Epithelial cell of prostate (primary cell): ENCODE data around the gene EDRF1.

Experiments
- DNase-seq: peaks from one replicate; pipeline ENCODE4 v3.0.0-alpha.2; 2011; ENCODE audit warnings: low read depth, low spot score
- H3K27ac ChIP-seq: fragments of 450-650 bp; 2 replicates; pipeline ENCODE4 v1.5.1; 2017; ENCODE audit warnings: mild to moderate bottlenecking

Gene EDRF1

DNA sequence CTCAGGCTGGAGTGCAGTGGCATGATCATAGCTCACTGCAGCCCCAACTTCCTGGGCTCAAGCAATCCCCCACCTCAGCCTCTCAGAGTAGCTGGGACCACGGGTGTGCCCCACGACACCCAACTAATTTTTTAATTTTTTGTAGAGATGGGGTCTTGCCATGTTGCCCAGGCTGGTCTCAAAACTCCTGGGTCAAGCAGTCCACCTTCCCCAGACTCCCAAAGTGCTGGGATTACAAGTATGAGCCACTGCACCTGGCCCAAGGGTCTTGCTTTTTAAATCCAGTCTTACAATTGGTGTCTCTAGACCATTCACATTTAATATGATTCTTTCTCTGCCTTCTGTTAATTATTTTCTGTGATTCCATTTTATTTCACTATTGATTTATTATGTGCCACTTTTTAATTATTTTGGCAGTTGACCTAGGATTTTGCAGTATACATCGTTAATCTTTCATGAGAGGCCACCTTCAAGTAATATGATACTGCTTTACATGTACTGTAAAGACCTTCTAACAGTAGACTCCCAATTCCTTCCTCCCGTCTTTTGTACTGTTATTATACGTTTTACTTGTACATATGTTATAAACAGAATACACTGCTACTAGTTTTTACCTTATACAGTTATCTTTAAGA, 37.5 kb downstream of the EDRF1 start:
- no peak overlapping the region for H3K27ac ChIP-seq
- DNase-seq = no peak

DNA sequence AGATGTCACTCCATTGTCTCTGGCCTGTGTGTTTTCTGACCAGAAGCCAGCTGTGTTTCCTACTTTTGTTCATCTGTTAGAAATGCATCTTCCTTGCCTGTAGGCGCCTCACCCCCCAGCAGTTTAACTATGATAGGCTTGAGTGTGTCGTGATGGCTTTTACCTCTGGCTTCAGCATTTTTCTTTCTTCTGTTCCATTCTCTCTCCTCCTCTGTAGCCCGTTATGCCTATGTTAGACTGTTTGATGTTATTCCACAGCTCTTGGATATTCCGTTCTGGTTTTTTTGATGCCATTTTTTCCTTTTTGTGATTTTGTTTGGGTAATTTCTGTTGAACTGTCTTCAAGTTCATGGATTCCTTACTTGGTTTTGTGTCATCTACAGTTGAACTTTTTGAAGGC, 38.2 kb downstream of the EDRF1 start:
- no peak overlapping the region for H3K27ac ChIP-seq
- no peak for DNase-seq

DNA sequence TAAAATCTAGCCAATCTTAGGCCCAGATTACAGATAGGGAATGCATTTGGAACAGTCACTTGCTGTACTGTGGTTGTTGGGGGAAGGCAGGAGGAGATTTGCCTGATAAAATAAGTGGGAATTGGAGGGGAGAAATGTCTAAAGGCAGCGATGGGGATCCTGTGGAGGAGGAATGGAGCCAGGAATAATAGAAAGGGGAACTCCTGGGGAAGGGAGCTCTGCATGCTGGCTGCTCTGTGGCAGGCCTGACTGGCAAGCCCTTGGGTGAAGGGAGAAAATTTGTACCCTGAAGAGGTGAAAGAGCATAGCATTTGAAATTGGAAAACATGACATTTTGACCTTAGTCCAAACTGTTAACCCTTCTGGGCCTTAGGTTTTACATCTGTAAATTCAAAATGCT, 42.5 kb downstream of the EDRF1 start:
- no peak overlapping the region for H3K27ac ChIP-seq
- no peak for DNase-seq

DNA sequence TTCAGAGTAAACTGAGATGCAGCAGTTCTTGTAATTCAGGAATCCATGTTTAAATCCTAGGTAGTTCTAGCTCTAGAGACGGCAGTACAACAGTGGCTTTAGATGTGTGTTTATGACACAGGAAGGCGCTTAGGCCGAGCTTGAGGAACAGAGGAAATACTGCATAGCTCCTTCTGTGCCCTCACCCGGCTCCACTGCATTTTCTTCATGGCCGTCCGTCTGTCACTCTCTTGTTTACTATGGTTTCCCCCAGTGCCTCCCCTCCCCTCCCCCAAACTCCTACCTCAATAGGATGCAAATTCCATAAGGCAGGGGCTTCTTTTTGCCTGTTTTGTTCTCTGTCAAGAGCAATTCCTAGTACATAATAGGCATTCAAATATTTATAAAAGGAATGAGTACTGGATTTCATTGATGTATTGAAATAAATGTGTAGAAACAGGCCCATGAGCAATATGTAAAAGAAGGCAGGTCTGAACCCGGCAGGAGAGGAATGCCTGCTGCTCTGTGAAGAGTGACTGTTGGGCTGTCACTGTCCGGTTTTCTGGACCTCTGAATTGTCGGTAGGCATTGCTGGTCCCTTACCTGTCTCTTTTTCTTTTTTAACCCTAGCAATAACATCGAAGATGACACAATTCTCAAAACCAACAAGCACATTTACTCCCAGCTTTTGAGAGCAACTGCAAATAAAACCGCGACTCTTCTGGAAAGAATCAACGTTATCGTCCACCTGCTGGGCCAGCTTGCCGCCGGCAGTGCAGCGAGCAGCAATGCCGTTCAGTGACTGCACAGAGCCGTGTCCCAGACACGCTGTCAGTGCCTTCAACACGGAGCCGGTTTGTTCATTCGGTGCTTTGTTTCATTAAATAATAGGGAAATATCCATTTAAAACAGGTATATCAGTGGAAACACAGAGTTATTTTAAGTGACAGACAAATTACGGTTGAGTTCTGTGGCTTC, 43.5 kb downstream of the EDRF1 start:
- no peak for DNase-seq
- H3K27ac ChIP-seq = no peak overlapping the region

DNA sequence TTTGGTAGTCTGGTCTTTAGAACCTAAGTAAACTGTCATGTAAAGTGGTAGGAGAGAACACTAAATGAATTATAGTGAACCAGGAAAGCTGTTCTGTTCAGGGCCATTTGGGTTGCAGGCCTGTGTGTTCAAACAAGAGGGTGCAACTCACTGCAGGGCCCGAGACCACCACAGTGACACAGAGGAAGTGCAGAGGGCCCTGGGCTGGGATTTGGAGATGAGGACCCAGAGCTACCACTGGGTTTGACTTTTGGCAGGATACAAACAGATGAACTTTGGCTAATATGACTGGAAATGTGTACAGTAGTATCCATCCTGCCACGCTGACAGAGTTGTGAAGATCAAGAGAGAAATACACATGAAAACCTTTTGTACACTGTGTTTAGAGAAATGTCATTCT, 46.3 kb downstream of the EDRF1 start:
- H3K27ac ChIP-seq = no peak overlapping the region
- DNase-seq = no peak

DNA sequence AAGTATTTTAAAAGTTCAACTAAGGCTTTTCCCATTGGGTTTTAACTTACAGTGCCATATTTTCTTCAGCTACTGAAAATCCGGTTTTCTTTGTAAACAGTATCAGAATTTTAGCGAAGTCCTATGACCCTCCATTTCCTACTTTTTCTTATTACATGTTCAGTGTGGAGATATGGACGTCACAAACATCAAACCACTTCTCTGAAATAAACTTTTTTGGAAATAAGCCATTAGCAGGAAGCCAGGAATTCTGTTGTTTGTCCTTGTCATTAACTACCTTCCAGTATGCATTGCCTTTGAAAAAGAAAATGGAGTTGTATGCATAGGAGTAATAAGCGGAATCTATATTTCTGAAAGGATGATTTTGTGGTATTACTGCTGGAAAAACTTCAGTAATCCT, 47.0 kb downstream of the EDRF1 start:
- no peak overlapping the region for H3K27ac ChIP-seq
- DNase-seq = no peak

DNA sequence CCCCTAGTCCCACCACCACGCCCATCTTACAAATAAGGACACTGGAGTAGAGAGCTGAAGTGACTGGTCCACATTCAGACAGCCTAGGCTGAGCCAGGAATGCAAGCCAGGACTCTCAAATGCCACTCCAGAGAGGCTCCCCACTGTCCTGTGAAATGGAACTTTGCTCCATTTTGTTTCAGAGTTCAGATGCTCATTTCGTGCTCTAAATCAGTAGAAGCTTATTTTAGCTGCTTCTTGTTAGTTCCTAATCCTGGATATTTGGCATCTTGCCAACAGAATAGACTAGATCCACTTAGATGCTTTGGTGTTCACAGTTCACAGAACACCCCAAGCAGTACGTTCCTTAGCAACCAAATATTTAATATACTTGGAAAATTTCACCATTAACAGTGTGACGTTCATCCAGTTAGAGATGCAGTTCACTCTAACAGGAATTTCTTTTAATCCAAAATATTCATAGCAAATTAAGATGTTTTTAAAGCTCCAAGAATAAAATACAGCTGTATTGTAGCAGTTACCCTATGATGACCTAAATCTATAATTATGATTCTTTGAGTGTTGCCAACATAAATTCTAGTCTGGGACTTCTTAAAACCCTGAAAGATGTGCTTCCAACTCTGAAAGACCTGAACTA, 48.8 kb downstream of the EDRF1 start:
- DNase-seq = no peak
- no peak overlapping the region for H3K27ac ChIP-seq

DNA sequence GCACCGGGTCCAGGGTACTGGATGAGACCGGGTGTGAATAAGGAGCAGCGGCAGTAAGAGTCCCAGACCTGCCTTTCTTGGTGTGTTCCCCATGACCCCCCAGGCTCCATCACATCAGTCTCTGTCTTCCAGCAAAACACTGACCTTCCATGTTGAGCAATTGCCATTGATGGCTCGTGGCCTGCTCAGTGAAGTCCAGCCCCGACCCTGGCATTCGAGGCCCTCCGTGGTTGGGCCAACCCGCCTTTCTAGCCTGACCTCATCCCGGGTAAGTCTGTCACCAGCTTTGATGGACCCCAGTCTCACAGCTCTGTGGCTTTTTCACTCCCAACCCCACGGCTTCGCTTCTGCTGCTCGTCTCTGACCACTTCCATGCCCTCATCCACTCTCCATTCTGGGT, 49.7 kb downstream of the EDRF1 start:
- DNase-seq = no peak
- no peak overlapping the region for H3K27ac ChIP-seq

DNA sequence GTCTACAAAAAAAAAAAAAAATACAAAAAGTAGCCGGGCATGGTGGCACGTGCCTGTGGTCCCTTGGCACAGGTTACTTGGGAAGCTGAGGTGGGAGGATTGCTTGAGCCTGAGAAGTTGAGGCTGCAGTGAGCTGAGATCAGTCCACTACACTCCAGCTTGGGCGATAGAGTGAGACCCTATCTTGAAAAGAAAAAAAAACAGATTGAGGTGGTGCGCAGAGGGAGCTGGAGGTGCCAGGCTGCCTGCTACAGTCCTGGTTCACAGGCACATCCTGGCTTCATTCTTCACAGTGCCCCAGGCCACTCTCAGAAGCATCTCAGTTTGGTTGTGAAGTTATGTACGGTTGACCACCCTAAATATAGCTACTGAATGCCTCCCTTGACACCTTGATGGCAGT, 51.3 kb downstream of the EDRF1 start:
- no peak for DNase-seq
- no peak overlapping the region for H3K27ac ChIP-seq

DNA sequence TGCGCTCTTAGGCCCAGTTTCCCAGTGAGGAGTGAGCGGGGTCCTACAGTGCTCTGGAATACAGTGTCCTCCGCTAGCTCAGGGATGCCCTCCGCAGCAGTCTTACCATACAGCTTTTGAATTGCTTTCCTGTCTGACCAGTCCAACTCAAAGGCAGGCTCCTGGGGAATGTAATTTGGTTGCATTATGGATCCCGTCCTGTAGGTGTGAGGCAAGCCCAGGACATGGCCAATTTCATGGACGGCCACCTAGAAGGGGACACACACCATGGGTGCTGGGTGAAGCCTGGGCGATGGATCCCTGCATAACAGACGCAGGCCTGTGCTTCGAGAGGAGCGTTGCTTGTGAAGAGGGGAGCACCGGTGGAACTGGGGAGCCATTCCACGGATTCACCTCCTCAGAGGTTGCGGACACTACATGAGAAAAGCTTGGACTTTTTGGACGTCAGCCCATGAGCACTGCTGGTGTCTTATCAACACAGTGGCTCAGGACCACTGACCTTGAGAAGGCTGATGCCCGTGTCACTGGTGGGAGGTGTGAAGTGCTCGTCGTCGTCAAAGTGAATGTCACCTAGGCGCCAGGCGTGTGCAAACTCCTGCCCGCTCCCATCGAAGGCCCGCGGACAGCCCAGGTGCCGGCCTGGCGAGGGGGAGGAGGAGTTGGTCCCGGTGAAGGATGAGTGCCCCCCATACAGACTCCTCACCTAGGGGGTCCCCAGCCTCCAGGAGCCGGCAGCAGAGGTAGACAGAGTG, 52.8 kb downstream of the EDRF1 start:
- H3K27ac ChIP-seq = no peak overlapping the region
- DNase-seq = no peak

DNA sequence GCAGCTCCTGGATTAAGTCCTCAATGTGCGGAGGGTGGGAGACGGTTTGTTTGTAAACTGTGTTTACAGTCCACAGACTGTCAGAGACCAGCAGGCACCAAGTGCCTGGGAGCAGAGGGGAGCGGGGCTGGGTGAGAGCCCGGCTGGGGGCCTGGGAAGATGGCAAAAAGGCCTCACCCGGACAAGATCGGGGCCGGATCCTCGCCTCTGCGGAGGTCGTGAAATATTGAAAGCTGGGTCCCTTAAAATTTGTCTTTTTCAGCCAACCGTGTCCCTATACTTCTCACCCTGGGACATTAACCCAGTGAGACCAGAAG, 53.3 kb downstream of the EDRF1 start:
- no peak for DNase-seq
- H3K27ac ChIP-seq = no peak overlapping the region

DNA sequence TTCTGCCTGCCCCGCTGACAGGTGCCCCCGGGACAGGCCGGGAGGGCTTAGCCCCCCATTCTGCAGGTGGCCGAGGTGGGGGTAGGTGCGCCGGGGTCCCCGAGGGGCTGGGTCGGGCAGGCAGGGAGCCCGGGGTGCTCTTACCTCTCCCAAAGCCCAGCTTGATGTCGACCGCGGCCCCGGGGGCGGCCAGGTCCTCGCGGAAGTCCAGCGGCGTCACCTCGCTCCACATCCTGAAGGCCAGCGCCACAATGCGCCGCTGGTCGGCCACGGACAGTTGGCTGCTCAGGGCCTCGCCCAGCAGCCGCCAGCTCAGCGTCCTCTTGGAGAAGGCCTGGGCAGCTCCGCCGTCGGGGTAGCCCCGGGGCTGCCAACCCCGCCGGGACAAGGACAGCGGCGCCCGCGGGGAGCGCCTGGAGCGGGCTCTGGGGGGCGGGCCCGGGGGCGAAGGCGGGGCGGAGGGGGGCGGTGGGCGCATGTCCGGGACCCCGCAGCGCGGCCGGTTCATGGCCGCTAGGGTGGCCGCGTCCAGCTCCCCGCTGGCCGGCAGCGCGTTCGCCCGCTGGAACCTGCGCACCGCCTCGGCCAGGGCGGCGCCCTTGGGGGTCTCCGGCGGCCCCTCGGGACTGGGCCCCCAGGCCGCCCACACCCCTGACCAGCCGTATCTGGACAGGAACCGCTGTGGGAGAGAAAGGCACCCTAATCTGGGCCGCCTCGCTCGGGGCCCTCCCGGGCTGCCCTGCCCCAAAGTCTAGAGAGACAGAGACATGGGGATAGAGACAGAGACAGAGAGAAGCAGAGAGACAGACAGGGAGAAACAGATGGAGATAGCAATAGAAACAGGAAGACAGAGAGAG, 54.4 kb downstream of the EDRF1 start:
- no peak for DNase-seq

DNA sequence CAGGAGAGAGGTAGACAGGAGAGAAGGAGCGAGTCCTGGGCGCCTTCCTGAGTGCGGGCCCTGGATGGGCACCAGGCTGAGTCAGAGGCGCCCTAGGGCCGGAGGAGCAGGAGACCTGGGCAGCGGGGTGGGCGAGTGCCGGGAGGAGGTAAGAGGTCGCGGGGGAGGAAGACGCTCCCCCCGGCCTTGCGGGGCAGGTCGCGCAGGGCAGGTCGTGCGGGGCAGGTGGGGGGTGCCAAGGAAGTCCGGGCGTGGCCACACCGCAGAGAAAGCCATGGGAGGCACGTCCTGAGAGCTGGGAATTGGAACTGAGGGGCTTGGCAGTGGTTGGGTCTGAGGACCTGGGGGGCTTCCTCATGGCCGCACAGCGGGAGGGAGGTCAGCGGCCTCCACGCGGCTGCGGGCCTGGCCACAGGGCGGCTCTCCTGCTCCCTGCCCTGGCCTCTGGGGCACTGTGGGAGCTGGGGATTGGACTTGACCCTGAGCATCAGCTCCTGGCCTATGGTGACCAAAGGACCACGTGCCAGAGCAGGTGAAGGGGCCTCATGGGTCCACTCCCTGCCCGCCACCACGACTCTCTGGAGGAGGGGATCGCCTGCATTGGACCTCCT, 55.2 kb downstream of the EDRF1 start:
- H3K27ac ChIP-seq = no peak overlapping the region
- DNase-seq = no peak

More for the DNA sequence above, 54.4 kb downstream of the EDRF1 start:
- H3K27ac ChIP-seq = no peak overlapping the region

DNA sequence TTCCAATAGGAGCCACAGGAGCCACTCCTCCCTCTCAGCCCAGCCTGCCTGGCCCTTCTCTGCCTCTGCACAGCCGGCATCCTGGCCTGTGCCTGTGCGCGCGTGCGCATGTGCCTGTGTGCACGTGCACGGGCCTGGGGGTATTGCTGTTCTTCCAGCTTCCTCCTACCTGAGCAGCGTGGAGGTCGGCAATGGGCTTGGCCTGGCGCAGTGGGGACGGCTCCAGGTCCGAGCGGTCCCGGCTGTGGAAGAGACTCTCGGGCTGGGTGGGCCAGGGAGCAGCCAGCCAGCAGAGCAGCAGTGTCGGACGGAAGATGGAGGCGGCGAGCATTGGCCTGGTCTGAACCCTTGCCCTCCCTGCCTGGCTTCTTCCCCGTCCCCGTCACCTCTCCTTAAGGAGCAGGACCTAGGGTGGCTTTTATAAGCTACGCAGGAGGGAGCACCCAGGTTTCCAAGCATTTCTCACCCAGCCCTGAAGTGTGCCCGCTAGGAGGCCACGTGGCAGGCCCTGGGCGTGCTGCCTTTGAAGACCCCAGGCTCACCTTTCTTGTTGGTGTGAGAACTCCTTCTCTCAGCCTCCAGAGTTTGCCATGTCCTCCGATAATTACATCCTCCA, 56.1 kb downstream of the EDRF1 start, which contains the start of gene MMP21:
TSS of gene MMP21 (minus strand) at position 331 of the 616 bp plus-strand sequence. CDS start at position 331, 0 bp downstream.
- DNase-seq = no peak
- H3K27ac ChIP-seq = no peak within 1 kb of the TSS

DNA sequence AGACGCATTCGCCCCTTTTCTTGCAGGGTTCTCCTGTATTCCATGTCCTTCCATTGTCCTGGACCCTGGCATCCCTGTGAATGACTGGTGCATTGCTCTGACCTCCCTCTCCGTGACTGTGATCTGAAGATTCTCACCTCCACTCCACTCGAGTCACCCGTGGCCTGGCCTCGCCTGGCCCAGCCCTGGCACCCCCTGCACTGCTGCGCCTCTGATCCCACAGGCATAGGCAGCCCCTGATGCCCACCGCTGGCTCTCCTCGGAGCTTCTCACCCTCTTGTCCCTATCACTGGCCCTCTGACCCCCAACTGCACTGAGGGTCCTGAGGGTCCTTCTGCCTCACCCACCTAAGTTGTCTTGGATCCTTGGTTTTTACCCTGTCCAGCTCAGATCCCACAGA, 58.3 kb downstream of the EDRF1 start:
- H3K27ac ChIP-seq = no peak overlapping the region
- DNase-seq = no peak

DNA sequence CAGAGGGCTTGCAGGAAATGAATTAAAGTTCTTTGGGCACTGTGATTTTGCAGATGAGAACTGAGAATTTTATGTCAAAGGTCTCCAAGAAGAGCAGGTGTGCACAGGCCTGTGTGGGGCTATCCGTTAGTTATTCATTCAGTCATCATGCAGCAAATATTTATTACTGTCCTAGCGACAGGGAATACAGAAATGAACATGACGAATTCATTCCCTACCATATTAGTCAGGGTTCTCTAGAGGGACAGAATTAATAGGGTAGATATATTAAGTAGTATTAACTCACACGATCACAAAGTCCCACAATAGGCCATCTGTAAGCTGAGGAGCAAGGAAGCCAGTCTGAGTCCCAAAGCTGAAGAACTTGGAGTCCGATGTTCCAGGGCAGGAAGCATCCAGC, 59.0 kb downstream of the EDRF1 start:
- H3K27ac ChIP-seq = no peak overlapping the region
- no peak for DNase-seq

DNA sequence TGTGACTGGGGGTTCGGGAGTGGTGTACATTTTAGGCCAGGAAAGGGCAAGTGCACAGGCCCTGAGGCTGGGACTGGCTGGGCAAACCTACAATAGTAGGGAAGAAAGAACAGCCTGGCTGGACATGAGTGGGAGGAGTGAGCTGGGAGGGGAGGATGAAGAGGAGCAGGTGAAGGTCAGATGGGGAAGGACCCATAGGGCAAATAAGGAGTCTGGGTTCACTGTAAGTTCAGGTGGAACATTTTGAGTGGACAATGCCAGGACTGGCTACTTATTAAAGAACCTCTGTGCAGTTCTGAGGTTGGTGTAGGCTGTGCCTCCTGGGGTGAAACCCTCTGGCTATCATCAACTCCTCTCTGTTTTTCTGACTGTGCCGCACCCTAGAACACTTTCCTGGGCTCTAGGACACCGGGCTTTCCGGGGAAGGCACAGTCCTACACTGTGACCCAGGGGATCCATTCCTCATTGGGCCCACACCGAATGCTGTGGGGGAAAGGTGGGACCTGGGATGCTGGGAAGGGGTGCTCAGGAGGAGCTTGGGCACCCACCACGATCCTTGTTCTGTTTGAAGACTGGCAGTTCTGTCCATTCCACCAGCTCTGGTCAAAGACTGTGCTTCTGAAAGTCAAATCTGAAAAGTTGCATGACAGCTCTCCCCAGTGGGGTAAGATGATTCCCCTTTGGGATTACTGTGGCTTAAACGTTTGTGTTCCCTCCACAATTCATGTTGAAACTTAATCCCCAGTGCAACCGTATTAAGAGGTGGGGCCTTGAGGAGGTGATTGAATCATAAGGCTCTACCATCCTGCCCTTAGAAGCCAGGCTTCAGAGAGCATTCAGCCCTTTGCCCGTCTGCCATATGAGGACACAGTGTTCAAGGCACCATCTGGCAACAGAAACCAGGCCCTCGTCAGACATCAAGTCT, 60.2 kb downstream of the EDRF1 start:
- H3K27ac ChIP-seq = no peak overlapping the region
- no peak for DNase-seq

DNA sequence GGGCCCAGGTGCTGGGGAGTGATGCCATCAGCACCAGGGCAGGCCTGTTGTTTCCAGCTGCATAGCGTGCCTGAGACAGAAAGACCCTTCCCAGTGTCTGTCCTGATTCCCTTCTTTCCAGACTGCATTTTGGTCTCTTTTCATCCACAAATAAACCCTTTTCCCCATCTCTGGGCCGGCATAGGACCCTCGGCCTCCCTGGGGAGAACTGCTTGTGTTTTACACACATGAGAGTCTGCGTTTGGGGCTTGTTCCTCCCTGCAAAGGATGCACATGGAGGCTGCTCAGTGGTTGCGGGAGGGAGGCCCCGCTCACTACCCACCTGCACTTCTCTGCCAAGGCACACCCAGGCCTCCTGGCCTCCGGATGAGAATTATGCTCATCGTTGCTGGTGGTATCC, 61.9 kb downstream of the EDRF1 start:
- H3K27ac ChIP-seq = no peak overlapping the region
- DNase-seq = no peak
